Measurements from ENCODE around the gene AATF.

Gene AATF

GRCh38 chr17:36948717-36949460 lies at the start of gene AATF:
AATF (plus strand) TSS chr17:36948954; CDS start chr17:36949126, 172 bp downstream.
- DNase-seq = peak; percentile 96

- DNase-seq = no peak
These were observed 49.2 kb upstream of the AATF start for GRCh38 chr17:36899250-36900159.

GRCh38 chr17:36900160-36900512 lies 48.6 kb upstream of the AATF start:
- DNase-seq = no peak

- no peak for DNase-seq
These were observed 47.2 kb upstream of the AATF start for GRCh38 chr17:36901506-36901905.

GRCh38 chr17:36907407-36907806 lies 41.3 kb upstream of the AATF start:
- no peak for DNase-seq

GRCh38 chr17:36910513-36910912 lies 38.2 kb upstream of the AATF start:
- DNase-seq = no peak

GRCh38 chr17:36911001-36911400 lies 37.8 kb upstream of the AATF start:
- DNase-seq = no peak

- no peak for DNase-seq
These were observed 35.6 kb upstream of the AATF start for GRCh38 chr17:36913132-36913531.

GRCh38 chr17:36918211-36918691 lies 30.5 kb upstream of the AATF start:
- DNase-seq = no peak

GRCh38 chr17:36919407-36919968 lies 29.3 kb upstream of the AATF start:
- no peak for DNase-seq

GRCh38 chr17:36920032-36921005 lies 28.4 kb upstream of the AATF start:
- DNase-seq = no peak

- DNase-seq = no peak
These were observed 27.5 kb upstream of the AATF start for GRCh38 chr17:36921095-36921851.

- no peak for DNase-seq
These were observed 26.6 kb upstream of the AATF start for GRCh38 chr17:36922175-36922574.

- no peak for DNase-seq
These were observed 24.9 kb upstream of the AATF start for GRCh38 chr17:36923814-36924221.

GRCh38 chr17:36926226-36926625 lies 22.5 kb upstream of the AATF start:
- DNase-seq = no peak

GRCh38 chr17:36926701-36927100 lies 22.1 kb upstream of the AATF start:
- DNase-seq = no peak

- DNase-seq = no peak
These were observed 20.0 kb upstream of the AATF start for GRCh38 chr17:36928471-36929345.

GRCh38 chr17:36929851-36930582 lies 18.7 kb upstream of the AATF start:
- DNase-seq = no peak

- DNase-seq = no peak
These were observed 18.2 kb upstream of the AATF start for GRCh38 chr17:36930583-36930900.

- DNase-seq = no peak
These were observed 17.6 kb upstream of the AATF start for GRCh38 chr17:36931096-36931696.
